Body of pancreas (tissue), 4 donors: ENCODE data around the gene TMTC2. TPM values are rescaled to one million over a fixed set of nuclear protein-coding genes. Genes with fewer than 3 reads are reported as not detected.

Experiments used
- ATAC-seq: fragments of 150-250 bp; one replicate; pipeline ENCODE4 v1.9.1; 2016
- DNase-seq, 4 donors: peaks; one replicate each; pipeline ENCODE4 v3.0.0-alpha.2; 2019
- H3K27ac ChIP-seq, 4 donors: fragments of 200-600 bp; sonication (generic); 1 replicate in 3 of 4; 2 replicates in 1 of 4; pipeline versions ENCODE4 v1.5.1 to v1.6.1; 2016 to 2019; ENCODE audit warnings: mild to moderate bottlenecking in 1 of 4, mixed read lengths in 1 of 4, moderate library complexity in 1 of 4
- H3K27me3 ChIP-seq, 2 donors: fragments of 200-600 bp; sonication (generic); one replicate each; pipeline ENCODE4 v1.6.0; 2016; ENCODE audit warnings: mild to moderate bottlenecking in 1 of 2
- H3K36me3 ChIP-seq, 2 donors: fragments of 200-600 bp; sonication (generic); replicated peaks in 1 of 2; 2 replicates each; pipeline ENCODE4 v1.5.1; 2016; ENCODE audit warnings: low read depth in 2 of 2; ENCODE audit not compliant: insufficient read depth in 1 of 2
- H3K4me1 ChIP-seq: fragments of 200-600 bp; sonication (generic); one replicate; pipeline ENCODE4 v1.6.0; 2016
- H3K4me3 ChIP-seq, 2 donors: fragments of 200-600 bp; sonication (generic); 1 replicate in 1 of 2; 2 replicates in 1 of 2; pipeline ENCODE4 v1.5.1; 2016 to 2019
- H3K9me3 ChIP-seq, 3 donors: fragments of 200-600 bp; sonication (generic); 1 replicate in 2 of 3; 2 replicates in 1 of 3; pipeline ENCODE4 v1.5.1; 2016
- POLR2A ChIP-seq, 3 donors: fragments of 450-650 bp; IDR thresholded peaks; one replicate each; pipeline ENCODE4 v1.6.1; 2016; ENCODE audit warnings: antibody characterized with exemption in 3 of 3, mild to moderate bottlenecking in 2 of 3
- WGBS, 2 donors: methylation state at CpG; one replicate each; pipeline ENCODE4 v1.1.5; 2017; 5-methylcytosine and 5-hydroxymethylcytosine counted together
- intact Hi-C: fragments of 100-400 bp; cut with DNase I; formaldehyde crosslinking; loops from one replicate; pipeline ENCODE4 v1.15.1; 2023
- total RNA-seq, 2 donors: library from RNA; depleted of rRNA; stranded (reverse); fragments of >200 nt; gene quantifications; one replicate each; pipeline ENCODE4 v1.1.0, GENCODE V29; 2016
- TF ChIP-seq, protein P1 (sequence below), 7 experiments: fragments of 450-650 bp in 4 of 7; fragments of 200-600 bp in 3 of 7; sonication (generic) in 3 of 7; IDR thresholded peaks; one replicate each; pipeline ENCODE4 v1.5.1; 2016 to 2019; ENCODE audit warnings: antibody characterized with exemption in 7 of 7

TMTC2 gene
- total RNA-seq, 2 donors from 2014 or later: 10.4 to 20.1 TPM

GRCh38 chr12:82805812-82806497 is 119.2 kb downstream of the TMTC2 start:
- DNase-seq (no peak), ATAC-seq (no peak)
- 78 to 90% methylated on average over 4 of the region's 4 CpGs for WGBS, 2 donors
- Histone ChIP-seq H3K4me1 (peaks cover 24% of the 10 kb centered on the region), H3K36me3 (no peaks in the 10 kb centered on the region), H3K27me3 (no peaks in the 10 kb centered on the region), H3K9me3 (no peaks in the 10 kb centered on the region), H3K27ac (peak overlapping the region in 2 of 4 donors; percentile 53 to 68), H3K4me3 (no peak overlapping the region)
- TF ChIP-seq POLR2A (IDR thresholded peaks at IDR 0.05): no peak
- TF ChIP-seq, protein P1, sequence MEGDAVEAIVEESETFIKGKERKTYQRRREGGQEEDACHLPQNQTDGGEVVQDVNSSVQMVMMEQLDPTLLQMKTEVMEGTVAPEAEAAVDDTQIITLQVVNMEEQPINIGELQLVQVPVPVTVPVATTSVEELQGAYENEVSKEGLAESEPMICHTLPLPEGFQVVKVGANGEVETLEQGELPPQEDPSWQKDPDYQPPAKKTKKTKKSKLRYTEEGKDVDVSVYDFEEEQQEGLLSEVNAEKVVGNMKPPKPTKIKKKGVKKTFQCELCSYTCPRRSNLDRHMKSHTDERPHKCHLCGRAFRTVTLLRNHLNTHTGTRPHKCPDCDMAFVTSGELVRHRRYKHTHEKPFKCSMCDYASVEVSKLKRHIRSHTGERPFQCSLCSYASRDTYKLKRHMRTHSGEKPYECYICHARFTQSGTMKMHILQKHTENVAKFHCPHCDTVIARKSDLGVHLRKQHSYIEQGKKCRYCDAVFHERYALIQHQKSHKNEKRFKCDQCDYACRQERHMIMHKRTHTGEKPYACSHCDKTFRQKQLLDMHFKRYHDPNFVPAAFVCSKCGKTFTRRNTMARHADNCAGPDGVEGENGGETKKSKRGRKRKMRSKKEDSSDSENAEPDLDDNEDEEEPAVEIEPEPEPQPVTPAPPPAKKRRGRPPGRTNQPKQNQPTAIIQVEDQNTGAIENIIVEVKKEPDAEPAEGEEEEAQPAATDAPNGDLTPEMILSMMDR (IDR thresholded peaks at IDR 0.05): no peak
- intact Hi-C loops: no loop called here

DNA sequence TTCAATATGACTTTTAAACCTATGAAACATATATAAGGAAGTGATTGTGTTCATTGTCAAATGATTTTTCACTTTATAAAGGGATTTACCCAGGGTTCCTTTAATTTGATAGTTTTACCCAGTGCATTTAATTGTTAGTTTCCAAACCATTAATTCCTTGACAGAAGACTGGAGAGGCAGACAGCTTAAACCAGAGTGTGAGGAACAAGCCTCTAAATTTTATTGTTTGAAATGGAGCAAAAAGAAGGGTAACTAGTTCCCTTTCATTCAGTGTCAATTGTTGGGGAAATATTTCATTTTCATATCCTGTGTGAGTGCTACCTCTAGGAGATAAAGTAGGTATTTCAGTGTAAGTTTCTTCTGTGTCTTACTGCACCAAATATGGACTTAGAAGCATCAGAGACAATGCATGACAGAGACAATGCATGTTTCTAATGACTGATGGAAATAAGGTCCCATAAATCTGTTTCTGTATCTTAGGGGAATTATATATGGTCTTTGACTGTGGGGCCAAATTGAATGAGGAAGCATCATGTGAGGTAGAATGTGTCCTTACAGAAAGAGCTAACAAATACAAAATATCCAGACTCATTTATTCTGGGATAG is 120.5 kb downstream of the TMTC2 start:
- TF ChIP-seq, protein P1 (IDR thresholded peaks at IDR 0.05): no peak
- no peak for TF ChIP-seq POLR2A (IDR thresholded peaks at IDR 0.05)
- Histone ChIP-seq H3K36me3 (no peaks in the 10 kb centered on the region), H3K4me1 (peaks cover 24% of the 10 kb centered on the region), H3K27me3 (no peaks in the 10 kb centered on the region), H3K9me3 (no peaks in the 10 kb centered on the region), H3K4me3 (no peak overlapping the region), H3K27ac (no peak overlapping the region)
- ATAC-seq (no peak), DNase-seq (no peak)
- intact Hi-C loops: no loop called here

DNA sequence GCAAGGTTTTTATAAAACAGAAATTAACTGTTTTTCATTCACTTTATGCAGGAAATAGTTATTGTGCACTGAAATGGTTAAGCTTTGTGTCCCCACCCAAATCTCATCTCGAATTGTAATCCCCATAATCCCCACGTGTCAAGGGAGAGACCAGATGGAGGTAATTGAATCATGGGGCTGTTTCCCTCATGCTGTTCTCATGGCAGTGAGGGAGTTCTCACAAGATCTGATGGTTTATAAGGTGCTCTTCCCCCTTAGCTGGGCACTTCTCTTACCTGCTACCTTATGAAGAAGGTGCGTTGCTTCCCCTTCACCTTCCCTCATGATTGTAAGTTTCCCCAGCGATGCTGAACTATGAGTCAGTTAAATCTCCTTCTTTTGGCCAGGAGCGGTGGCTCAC is 123.9 kb downstream of the TMTC2 start:
- intact Hi-C loops: no loop called here
- WGBS, 2 donors: 88 to 98% methylated on average over 5 of the region's 5 CpGs
- Histone ChIP-seq H3K36me3 (no peaks in the 10 kb centered on the region), H3K4me1 (peaks cover 7% of the 10 kb centered on the region), H3K4me3 (no peak overlapping the region), H3K9me3 (no peaks in the 10 kb centered on the region), H3K27ac (no peak overlapping the region), H3K27me3 (no peaks in the 10 kb centered on the region)
- ATAC-seq: no peak
- no peak for DNase-seq
- no peak for TF ChIP-seq POLR2A (IDR thresholded peaks at IDR 0.05)
- TF ChIP-seq, protein P1 (IDR thresholded peaks at IDR 0.05): no peak

DNA sequence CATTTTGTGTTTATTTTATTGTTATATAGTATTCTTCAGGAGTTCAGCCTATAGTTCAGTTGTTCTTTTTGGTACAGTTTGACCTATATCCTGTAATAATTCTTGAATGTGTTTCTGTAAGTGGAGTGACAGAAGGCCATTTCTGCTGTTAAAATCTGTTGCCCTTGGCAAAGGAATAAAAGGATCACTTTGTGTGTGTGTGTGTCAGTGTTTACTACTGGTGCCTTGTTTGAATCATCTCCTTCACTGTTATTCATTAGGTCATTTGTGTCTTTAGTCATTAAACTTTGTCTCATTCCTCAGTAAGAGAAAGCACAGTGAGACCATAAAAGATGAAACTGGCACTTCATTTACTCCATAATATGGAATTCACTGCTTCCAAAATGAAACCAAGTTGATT is 130.7 kb downstream of the TMTC2 start:
- TF ChIP-seq POLR2A (IDR thresholded peaks at IDR 0.05): no peak
- TF ChIP-seq, protein P1 (IDR thresholded peaks at IDR 0.05): no peak
- ATAC-seq (no peak), DNase-seq (no peak)

More for the DNA sequence above, 130.7 kb downstream of the TMTC2 start:
- Histone ChIP-seq H3K4me3 (no peak overlapping the region), H3K9me3 (no peaks in the 10 kb centered on the region), H3K4me1 (no peaks in the 10 kb centered on the region), H3K27me3 (no peaks in the 10 kb centered on the region), H3K36me3 (no peaks in the 10 kb centered on the region), H3K27ac (no peak overlapping the region)
- intact Hi-C loops: no loop called here
